ENCODE measurements around the gene NDUFA5.

NDUFA5 gene

GRCh38 chr7:123557398-123558288, at the start of gene NDUFA5:
TSS of gene NDUFA5 (minus strand) at chr7:123557818. CDS start at chr7:123557795, 23 bp downstream.
- FAIRE-seq, result peak; percentile 97

- peak; percentile 18 for FAIRE-seq
Observed at GRCh38 chr7:123604739-123605138, 47.1 kb upstream of the NDUFA5 start.

GRCh38 chr7:123602648-123603047, 45.0 kb upstream of the NDUFA5 start:
- no peak for FAIRE-seq

GRCh38 chr7:123601530-123601929, 43.9 kb upstream of the NDUFA5 start, which contains the start of gene ASB15:
TSS of gene ASB15 (plus strand) at chr7:123601821. CDS start at chr7:123614503, 12,682 bp downstream.
- FAIRE-seq, result no peak

- FAIRE-seq, result peak; percentile 93
Observed at GRCh38 chr7:123600876-123601275, 43.3 kb upstream of the NDUFA5 start.

GRCh38 chr7:123599766-123600165, 42.1 kb upstream of the NDUFA5 start:
- FAIRE-seq, result no peak

GRCh38 chr7:123598657-123599056, 41.0 kb upstream of the NDUFA5 start:
- peak; percentile 98 for FAIRE-seq

GRCh38 chr7:123594813-123595241, 37.2 kb upstream of the NDUFA5 start:
- FAIRE-seq, result no peak

- no peak for FAIRE-seq
Observed at GRCh38 chr7:123588376-123588775, 30.8 kb upstream of the NDUFA5 start.

- FAIRE-seq, result no peak
Observed at GRCh38 chr7:123583821-123584220, 26.2 kb upstream of the NDUFA5 start.

GRCh38 chr7:123581162-123581459, 23.5 kb upstream of the NDUFA5 start:
- no peak for FAIRE-seq

GRCh38 chr7:123580406-123581161, 23.0 kb upstream of the NDUFA5 start:
- no peak for FAIRE-seq

GRCh38 chr7:123579416-123579815, 21.8 kb upstream of the NDUFA5 start:
- FAIRE-seq, result no peak

- no peak for FAIRE-seq
Observed at GRCh38 chr7:123573896-123574467, 16.4 kb upstream of the NDUFA5 start.

- FAIRE-seq, result no peak
Observed at GRCh38 chr7:123573341-123573740, 15.7 kb upstream of the NDUFA5 start.

- no peak for FAIRE-seq
Observed at GRCh38 chr7:123571684-123572083, 14.1 kb upstream of the NDUFA5 start.

GRCh38 chr7:123571187-123571586, 13.6 kb upstream of the NDUFA5 start:
- FAIRE-seq, result no peak

- no peak for FAIRE-seq
Observed at GRCh38 chr7:123570390-123571182, 13.0 kb upstream of the NDUFA5 start.

- FAIRE-seq, result no peak
Observed at GRCh38 chr7:123569352-123570010, 11.9 kb upstream of the NDUFA5 start.

- no peak for FAIRE-seq
Observed at GRCh38 chr7:123562121-123562520, 4.5 kb upstream of the NDUFA5 start.

- FAIRE-seq, result no peak
Observed at GRCh38 chr7:123558289-123558874, 764 bp upstream of the NDUFA5 start.

GRCh38 chr7:123557016-123557397, 611 bp downstream of the NDUFA5 start:
- FAIRE-seq, result no peak

Measured in endometrium (tissue), 2 donors.